IMR-90 (cell line): Measurements from ENCODE around the gene CLOCK.

Experiments
- BHLHE40 ChIP-seq: fragments of 150-350 bp; IDR thresholded peaks from 2 replicates; pipeline ENCODE4 v1.6.1; 2016; ENCODE audit warnings: mild to moderate bottlenecking, low read depth, low read length
- CEBPB ChIP-seq: IDR thresholded peaks from 2 replicates; pipeline ENCODE4 v1.6.1; 2012; ENCODE audit warnings: low read depth, low read length, improper control_type of control experiment
- CHD1 ChIP-seq: IDR thresholded peaks from 2 replicates; pipeline ENCODE4 v1.6.1; 2012; ENCODE audit warnings: low read depth, low read length, improper control_type of control experiment
- ELK1 ChIP-seq: fragments of 150-350 bp; IDR thresholded peaks from 2 replicates; pipeline ENCODE4 v1.6.1; 2016; ENCODE audit warnings: low read depth, mild to moderate bottlenecking, low read length, moderate library complexity, borderline replicate concordance
- FOS ChIP-seq: fragments of 150-350 bp; IDR thresholded peaks from 2 replicates; pipeline ENCODE4 v1.6.1; 2016; ENCODE audit warnings: low read depth, low read length
- MAFK ChIP-seq: IDR thresholded peaks from 2 replicates; pipeline ENCODE4 v1.6.1; 2012; ENCODE audit warnings: low read depth, low read length, improper control_type of control experiment
- MXI1 ChIP-seq: IDR thresholded peaks from 2 replicates; pipeline ENCODE4 v1.6.1; 2012; ENCODE audit warnings: low read depth, mild to moderate bottlenecking, low read length, moderate library complexity, borderline replicate concordance
- NFE2L2 ChIP-seq: fragments of 150-350 bp; IDR thresholded peaks from 2 replicates; pipeline ENCODE4 v1.6.1; 2016; ENCODE audit warnings: low read depth, mild to moderate bottlenecking, low read length
- POLR2A ChIP-seq: IDR thresholded peaks from 2 replicates; pipeline ENCODE4 v1.6.1; 2012; ENCODE audit warnings: mild to moderate bottlenecking, low read depth, low read length
- RAD21 ChIP-seq: IDR thresholded peaks from 2 replicates; pipeline ENCODE4 v1.6.1; 2012; ENCODE audit warnings: low read length, improper control_type of control experiment
- RCOR1 ChIP-seq: IDR thresholded peaks from 2 replicates; pipeline ENCODE4 v1.6.1; 2012; ENCODE audit warnings: mild to moderate bottlenecking, low read length, improper control_type of control experiment; ENCODE audit not compliant: insufficient replicate concordance
- SMC3 ChIP-seq: fragments of 150-350 bp; IDR thresholded peaks from 2 replicates; pipeline ENCODE4 v1.6.1; 2016; ENCODE audit warnings: low read depth, mild to moderate bottlenecking, antibody characterized with exemption, low read length, moderate library complexity
- TF ChIP-seq, protein P1 (sequence below): conservative IDR thresholded peaks from 2 replicates; pipeline ENCODE4 v1.5.1; 2012; ENCODE audit warnings: mild to moderate bottlenecking, low read depth, low read length, improper control_type of control experiment
- TF ChIP-seq, protein P2 (sequence below): fragments of 150-350 bp; IDR thresholded peaks from 2 replicates; pipeline ENCODE4 v1.6.1; 2017; ENCODE audit warnings: mild to moderate bottlenecking, antibody characterized with exemption, low read length, low read depth

DNA sequence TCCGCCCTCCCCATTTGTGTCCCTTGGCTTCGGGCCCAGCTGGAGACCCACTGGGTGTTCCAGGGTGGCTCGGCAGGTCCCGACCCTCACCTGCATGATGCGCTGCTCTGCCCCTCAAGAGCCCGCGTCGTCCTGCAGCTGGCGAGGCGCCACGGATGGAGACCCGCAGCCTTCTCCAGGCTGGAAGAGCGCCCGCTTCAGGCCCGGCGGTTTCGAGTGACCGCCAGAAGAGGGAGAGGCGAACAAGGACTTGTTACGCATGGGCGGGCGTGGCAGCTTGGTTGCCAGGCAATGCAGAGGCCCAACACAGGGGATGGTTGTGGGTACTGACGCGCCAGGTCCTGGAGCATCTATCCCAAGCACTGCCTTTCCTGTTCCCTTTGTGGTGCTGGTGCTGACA is 45.3 kb upstream of the CLOCK start, which contains the start of gene PDCL2:
- TF ChIP-seq, protein P1, sequence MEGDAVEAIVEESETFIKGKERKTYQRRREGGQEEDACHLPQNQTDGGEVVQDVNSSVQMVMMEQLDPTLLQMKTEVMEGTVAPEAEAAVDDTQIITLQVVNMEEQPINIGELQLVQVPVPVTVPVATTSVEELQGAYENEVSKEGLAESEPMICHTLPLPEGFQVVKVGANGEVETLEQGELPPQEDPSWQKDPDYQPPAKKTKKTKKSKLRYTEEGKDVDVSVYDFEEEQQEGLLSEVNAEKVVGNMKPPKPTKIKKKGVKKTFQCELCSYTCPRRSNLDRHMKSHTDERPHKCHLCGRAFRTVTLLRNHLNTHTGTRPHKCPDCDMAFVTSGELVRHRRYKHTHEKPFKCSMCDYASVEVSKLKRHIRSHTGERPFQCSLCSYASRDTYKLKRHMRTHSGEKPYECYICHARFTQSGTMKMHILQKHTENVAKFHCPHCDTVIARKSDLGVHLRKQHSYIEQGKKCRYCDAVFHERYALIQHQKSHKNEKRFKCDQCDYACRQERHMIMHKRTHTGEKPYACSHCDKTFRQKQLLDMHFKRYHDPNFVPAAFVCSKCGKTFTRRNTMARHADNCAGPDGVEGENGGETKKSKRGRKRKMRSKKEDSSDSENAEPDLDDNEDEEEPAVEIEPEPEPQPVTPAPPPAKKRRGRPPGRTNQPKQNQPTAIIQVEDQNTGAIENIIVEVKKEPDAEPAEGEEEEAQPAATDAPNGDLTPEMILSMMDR = no peak
- TF ChIP-seq MAFK (no peak), FOS (no peak), RCOR1 (no peak), CHD1 (no peak), BHLHE40 (no peak), RAD21 (no peak), SMC3 (no peak), POLR2A (no peak), ELK1 (no peak), CEBPB (no peak), MXI1 (no peak), NFE2L2 (no peak)
- TF ChIP-seq, protein P2, sequence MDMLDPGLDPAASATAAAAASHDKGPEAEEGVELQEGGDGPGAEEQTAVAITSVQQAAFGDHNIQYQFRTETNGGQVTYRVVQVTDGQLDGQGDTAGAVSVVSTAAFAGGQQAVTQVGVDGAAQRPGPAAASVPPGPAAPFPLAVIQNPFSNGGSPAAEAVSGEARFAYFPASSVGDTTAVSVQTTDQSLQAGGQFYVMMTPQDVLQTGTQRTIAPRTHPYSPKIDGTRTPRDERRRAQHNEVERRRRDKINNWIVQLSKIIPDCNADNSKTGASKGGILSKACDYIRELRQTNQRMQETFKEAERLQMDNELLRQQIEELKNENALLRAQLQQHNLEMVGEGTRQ = no peak
